ENCODE data around the gene PAK6.

Gene PAK6

GRCh38 chr15:40238532-40239403, at the start of gene PAK6:
Gene PAK6 (plus strand): TSS chr15:40239063. CDS start chr15:40264786, 25,723 bp downstream.
- H3K27ac ChIP-seq: no peak within 1 kb of the TSS
- H3K36me3 ChIP-seq: no peaks in the 10 kb centered on the region
- peaks cover 0 to 26% of the 10 kb centered on the region in 2 donors for H3K27me3 ChIP-seq
- H3K4me1 ChIP-seq: peaks cover 0 to 24% (median 11%) of the 10 kb centered on the region in 4 donors
- DNase-seq: no peak
- peak within 1 kb of the TSS; percentile 8 to 44 for H3K4me3 ChIP-seq
- TF ChIP-seq, protein P1, sequence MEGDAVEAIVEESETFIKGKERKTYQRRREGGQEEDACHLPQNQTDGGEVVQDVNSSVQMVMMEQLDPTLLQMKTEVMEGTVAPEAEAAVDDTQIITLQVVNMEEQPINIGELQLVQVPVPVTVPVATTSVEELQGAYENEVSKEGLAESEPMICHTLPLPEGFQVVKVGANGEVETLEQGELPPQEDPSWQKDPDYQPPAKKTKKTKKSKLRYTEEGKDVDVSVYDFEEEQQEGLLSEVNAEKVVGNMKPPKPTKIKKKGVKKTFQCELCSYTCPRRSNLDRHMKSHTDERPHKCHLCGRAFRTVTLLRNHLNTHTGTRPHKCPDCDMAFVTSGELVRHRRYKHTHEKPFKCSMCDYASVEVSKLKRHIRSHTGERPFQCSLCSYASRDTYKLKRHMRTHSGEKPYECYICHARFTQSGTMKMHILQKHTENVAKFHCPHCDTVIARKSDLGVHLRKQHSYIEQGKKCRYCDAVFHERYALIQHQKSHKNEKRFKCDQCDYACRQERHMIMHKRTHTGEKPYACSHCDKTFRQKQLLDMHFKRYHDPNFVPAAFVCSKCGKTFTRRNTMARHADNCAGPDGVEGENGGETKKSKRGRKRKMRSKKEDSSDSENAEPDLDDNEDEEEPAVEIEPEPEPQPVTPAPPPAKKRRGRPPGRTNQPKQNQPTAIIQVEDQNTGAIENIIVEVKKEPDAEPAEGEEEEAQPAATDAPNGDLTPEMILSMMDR (IDR thresholded peaks at IDR 0.05): no peak
- intact Hi-C loops (cut with DNase I; ENCODE audit: low total_unique reads): no loop called here
- H3K9me3 ChIP-seq: no peaks in the 10 kb centered on the region

DNA sequence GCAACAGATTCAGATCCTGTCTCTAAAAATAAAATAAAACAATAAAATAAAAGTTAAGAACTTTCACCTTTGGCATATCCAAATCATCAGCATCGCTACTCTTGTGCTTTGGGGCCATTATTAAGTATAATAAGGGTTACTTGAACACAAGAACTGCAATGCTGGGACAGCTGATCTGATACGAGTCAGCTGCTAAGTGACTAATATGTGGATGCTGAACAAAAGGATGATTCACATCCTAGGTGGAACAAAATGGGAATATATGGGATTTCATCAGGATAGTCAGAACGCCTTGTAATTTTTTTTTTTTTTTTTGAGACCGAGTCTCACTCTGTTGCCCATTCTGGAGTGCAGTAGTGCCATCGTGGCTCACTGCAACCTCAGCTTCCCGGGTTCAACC, 48.3 kb upstream of the PAK6 start:
- DNase-seq: no peak
- no peaks in the 10 kb centered on the region for H3K4me1 ChIP-seq
- intact Hi-C loops (cut with DNase I; ENCODE audit: low total_unique reads): no loop called here
- H3K27ac ChIP-seq: no peak overlapping the region
- no peaks in the 10 kb centered on the region for H3K36me3 ChIP-seq
- H3K4me3 ChIP-seq: no peak overlapping the region
- TF ChIP-seq, protein P1 (IDR thresholded peaks at IDR 0.05): no peak
- H3K9me3 ChIP-seq: no peaks in the 10 kb centered on the region
- no peaks in the 10 kb centered on the region for H3K27me3 ChIP-seq

DNA sequence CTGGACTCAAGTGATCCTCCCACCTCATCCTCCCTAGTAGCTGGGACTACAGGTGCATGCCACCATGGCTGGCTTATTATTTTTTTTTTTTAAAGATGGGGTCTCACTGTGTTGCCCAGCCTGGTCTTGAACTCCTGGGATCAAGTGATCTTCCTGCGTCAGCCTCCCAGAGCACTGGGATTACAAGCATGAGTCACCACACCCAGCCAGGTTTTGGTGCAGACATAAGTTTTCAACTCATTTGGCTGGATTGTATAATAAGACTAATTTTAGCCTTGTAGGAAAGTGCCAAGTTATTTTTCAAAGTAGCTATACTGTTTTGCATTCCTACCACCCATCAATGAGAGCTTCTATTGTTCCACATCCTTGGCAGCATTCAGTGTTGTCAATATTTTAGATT, 45.9 kb upstream of the PAK6 start:
- intact Hi-C loops (cut with DNase I; ENCODE audit: low total_unique reads): no loop called here
- no peaks in the 10 kb centered on the region for H3K36me3 ChIP-seq
- no peak overlapping the region for H3K4me3 ChIP-seq
- no peaks in the 10 kb centered on the region for H3K9me3 ChIP-seq
- H3K27me3 ChIP-seq: no peaks in the 10 kb centered on the region
- no peak for DNase-seq
- TF ChIP-seq, protein P1 (IDR thresholded peaks at IDR 0.05): no peak
- no peaks in the 10 kb centered on the region for H3K4me1 ChIP-seq
- no peak overlapping the region for H3K27ac ChIP-seq

DNA sequence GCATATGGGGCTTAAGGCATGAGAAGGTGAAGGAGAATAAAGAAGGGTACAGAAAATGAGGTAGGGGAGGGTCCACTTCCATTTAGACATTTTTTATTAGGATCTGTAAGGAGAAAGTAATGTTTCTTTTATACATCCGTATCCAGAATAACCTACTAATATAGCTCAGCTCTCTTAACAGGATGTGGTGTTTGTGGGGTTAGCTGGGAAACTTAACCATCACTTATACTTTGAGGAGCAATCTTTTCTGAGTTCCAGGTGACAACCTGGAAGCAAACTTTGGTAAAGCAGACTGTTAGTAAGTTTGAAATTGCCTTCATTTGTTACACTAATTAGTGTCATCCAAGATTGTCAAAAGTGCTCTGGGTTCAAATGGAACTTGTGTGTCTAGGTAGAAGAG, 41.4 kb upstream of the PAK6 start:
- TF ChIP-seq, protein P1 (IDR thresholded peaks at IDR 0.05): no peak
- Histone ChIP-seq H3K4me3 (no peak overlapping the region), H3K27ac (no peak overlapping the region), H3K36me3 (no peaks in the 10 kb centered on the region), H3K9me3 (no peaks in the 10 kb centered on the region), H3K27me3 (no peaks in the 10 kb centered on the region), H3K4me1 (no peaks in the 10 kb centered on the region)
- intact Hi-C loops (cut with DNase I; ENCODE audit: low total_unique reads): no loop called here
- DNase-seq: no peak

DNA sequence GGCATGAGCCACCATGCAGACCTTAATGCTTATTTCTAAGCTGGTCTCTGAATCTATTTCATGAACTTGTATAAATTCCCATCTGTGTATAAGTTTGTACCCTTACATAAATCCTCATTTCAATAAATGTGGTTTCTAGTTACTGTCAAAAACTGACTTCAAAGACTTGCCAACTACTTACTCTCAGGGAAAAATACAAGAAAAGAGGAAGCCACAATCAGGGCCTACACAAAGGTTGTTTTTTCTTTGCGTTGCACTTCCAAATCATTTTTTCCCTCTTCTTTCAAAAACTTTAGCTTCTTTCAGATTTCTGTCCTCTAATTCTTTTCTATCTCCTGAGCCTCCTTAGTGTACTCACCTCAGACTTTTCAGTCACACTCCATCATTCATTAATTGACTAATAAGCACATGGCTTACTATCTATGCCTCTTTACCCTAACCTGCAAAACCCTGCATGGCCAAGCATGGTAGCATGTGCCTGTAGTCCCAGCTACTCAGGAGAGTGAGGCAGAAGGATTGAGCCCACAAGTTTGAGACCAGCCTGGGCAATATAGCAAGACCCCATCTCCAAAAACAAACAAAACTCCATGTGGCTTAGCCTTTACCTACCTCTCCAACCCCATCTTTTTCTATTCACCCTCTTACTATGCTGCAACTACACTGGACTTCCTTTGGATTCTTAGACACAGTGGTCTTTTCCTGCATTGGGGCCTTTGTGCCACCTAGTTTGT, 40.3 kb upstream of the PAK6 start:
- H3K27me3 ChIP-seq: no peaks in the 10 kb centered on the region
- TF ChIP-seq, protein P1 (IDR thresholded peaks at IDR 0.05): no peak
- intact Hi-C loops (cut with DNase I; ENCODE audit: low total_unique reads): no loop called here
- no peaks in the 10 kb centered on the region for H3K36me3 ChIP-seq
- no peak for DNase-seq
- H3K9me3 ChIP-seq: no peaks in the 10 kb centered on the region
- H3K27ac ChIP-seq: no peak overlapping the region
- no peak overlapping the region for H3K4me3 ChIP-seq
- no peaks in the 10 kb centered on the region for H3K4me1 ChIP-seq

All from tibial artery (tissue), 4 donors.